ENCODE measurements around the gene CCDC198. TPM values are rescaled to one million over a fixed set of nuclear protein-coding genes. Genes with fewer than 3 reads are reported as not detected.

CCDC198 gene
- total and polyA plus RNA-seq, 4 donors, result 11.2 to 47.7 (median 18.6) TPM

DNA sequence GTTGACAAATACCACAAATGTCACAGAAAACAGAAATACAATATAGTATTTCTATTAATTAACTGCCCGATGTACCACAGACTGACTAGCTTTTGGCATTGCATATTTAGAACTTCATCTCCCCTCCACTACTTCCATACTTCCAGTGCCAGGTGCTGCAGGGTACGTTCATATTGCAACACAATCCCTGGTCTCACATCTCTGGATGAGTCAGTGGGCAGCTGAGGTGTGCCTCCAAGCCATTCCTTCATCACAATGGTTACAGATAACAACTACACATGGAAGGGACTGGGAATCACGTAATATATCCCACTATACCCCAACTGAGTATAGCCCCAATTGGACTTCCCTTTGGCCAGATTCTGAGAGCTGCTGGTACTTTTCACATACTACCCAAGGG, 31.1 kb downstream of the CCDC198 start:
- no peak overlapping the region for H3K27ac ChIP-seq (ENCODE audit: low read depth in 1 of 2, low read length in 2 of 2)
- no peaks in the 10 kb centered on the region for H3K27me3 ChIP-seq (ENCODE audit: control insufficient read depth in 4 of 4, insufficient read depth in 4 of 4, low read length in 3 of 4)
- no peaks in the 10 kb centered on the region for H3K4me1 ChIP-seq (ENCODE audit: control insufficient read depth in 4 of 4, insufficient read depth in 4 of 4, low read length in 3 of 4)
- no peaks in the 10 kb centered on the region for H3K9me3 ChIP-seq (ENCODE audit: control insufficient read depth in 4 of 4, low read length in 3 of 4)
- no peak for DNase-seq (ENCODE audit: low spot score)
- H3K4me3 ChIP-seq (ENCODE audit: low read depth in 1 of 3, low read length in 3 of 3), result no peak overlapping the region
- H3K9ac ChIP-seq (ENCODE audit: low read depth in 1 of 2, low read length in 2 of 2), result no peak overlapping the region
- no peaks in the 10 kb centered on the region for H3K36me3 ChIP-seq (ENCODE audit: control insufficient read depth in 4 of 4, insufficient read depth in 3 of 4, low read depth in 1 of 4, low read length in 3 of 4)
- WGBS, result 82% methylated on average over 3 of the region's 3 CpGs
- TF ChIP-seq, protein P1, sequence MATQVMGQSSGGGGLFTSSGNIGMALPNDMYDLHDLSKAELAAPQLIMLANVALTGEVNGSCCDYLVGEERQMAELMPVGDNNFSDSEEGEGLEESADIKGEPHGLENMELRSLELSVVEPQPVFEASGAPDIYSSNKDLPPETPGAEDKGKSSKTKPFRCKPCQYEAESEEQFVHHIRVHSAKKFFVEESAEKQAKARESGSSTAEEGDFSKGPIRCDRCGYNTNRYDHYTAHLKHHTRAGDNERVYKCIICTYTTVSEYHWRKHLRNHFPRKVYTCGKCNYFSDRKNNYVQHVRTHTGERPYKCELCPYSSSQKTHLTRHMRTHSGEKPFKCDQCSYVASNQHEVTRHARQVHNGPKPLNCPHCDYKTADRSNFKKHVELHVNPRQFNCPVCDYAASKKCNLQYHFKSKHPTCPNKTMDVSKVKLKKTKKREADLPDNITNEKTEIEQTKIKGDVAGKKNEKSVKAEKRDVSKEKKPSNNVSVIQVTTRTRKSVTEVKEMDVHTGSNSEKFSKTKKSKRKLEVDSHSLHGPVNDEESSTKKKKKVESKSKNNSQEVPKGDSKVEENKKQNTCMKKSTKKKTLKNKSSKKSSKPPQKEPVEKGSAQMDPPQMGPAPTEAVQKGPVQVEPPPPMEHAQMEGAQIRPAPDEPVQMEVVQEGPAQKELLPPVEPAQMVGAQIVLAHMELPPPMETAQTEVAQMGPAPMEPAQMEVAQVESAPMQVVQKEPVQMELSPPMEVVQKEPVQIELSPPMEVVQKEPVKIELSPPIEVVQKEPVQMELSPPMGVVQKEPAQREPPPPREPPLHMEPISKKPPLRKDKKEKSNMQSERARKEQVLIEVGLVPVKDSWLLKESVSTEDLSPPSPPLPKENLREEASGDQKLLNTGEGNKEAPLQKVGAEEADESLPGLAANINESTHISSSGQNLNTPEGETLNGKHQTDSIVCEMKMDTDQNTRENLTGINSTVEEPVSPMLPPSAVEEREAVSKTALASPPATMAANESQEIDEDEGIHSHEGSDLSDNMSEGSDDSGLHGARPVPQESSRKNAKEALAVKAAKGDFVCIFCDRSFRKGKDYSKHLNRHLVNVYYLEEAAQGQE (IDR thresholded peaks at IDR 0.05), result no peak
- TF ChIP-seq FOXA2 (IDR thresholded peaks at IDR 0.05) (no peak), ATF3 (IDR thresholded peaks at IDR 0.05) (no peak), GABPA (IDR thresholded peaks at IDR 0.05 in 1 of 2, conservative IDR thresholded peaks at IDR 0.05 in 1 of 2) (no peak), HNF4G (IDR thresholded peaks at IDR 0.05) (no peak), HNF4A (conservative IDR thresholded peaks at IDR 0.05) (no peak), YY1 (IDR thresholded peaks at IDR 0.05) (no peak), RAD21 (IDR thresholded peaks at IDR 0.05) (no peak), SP1 (IDR thresholded peaks at IDR 0.05) (no peak), NR2F2 (IDR thresholded peaks at IDR 0.05) (no peak), FOXA1 (IDR thresholded peaks at IDR 0.05) (no peak), JUND (IDR thresholded peaks at IDR 0.05) (no peak), RXRA (IDR thresholded peaks at IDR 0.05) (no peak), TAF1 (conservative IDR thresholded peaks at IDR 0.05) (no peak), ZBTB33 (IDR thresholded peaks at IDR 0.05) (no peak), EGR1 (IDR thresholded peaks at IDR 0.05; ENCODE audit: low read depth in 2 of 2) (no peak)
- TF ChIP-seq, protein P2, sequence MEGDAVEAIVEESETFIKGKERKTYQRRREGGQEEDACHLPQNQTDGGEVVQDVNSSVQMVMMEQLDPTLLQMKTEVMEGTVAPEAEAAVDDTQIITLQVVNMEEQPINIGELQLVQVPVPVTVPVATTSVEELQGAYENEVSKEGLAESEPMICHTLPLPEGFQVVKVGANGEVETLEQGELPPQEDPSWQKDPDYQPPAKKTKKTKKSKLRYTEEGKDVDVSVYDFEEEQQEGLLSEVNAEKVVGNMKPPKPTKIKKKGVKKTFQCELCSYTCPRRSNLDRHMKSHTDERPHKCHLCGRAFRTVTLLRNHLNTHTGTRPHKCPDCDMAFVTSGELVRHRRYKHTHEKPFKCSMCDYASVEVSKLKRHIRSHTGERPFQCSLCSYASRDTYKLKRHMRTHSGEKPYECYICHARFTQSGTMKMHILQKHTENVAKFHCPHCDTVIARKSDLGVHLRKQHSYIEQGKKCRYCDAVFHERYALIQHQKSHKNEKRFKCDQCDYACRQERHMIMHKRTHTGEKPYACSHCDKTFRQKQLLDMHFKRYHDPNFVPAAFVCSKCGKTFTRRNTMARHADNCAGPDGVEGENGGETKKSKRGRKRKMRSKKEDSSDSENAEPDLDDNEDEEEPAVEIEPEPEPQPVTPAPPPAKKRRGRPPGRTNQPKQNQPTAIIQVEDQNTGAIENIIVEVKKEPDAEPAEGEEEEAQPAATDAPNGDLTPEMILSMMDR (IDR thresholded peaks at IDR 0.05; ENCODE audit: low read depth, low read length, missing input control), result no peak
- TF ChIP-seq, protein P3, sequence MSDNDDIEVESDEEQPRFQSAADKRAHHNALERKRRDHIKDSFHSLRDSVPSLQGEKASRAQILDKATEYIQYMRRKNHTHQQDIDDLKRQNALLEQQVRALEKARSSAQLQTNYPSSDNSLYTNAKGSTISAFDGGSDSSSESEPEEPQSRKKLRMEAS (IDR thresholded peaks at IDR 0.05), result no peak

Measured in liver (tissue), 9 donors.